GM12865 (cell line): ENCODE data around the gene PTTG1.
A peak's percentile ranks its signal among the peaks of the same experiment; 100 is the strongest.

Source experiments
- DNase-seq: peaks from one replicate; pipeline ENCODE4 v3.0.0; 2010; ENCODE audit warnings: low read depth
- H3K4me3 ChIP-seq: 2 replicates; pipeline ENCODE4 v1.5.1; 2011; ENCODE audit warnings: mild to moderate bottlenecking, low read depth, low read length, control low read depth
- TF ChIP-seq, protein P1 (sequence below): IDR thresholded peaks from 2 replicates; pipeline ENCODE4 v1.5.1; 2011; ENCODE audit warnings: low read length, control low read depth, low read depth, inconsistent platforms; ENCODE audit not compliant: insufficient read depth; ENCODE audit errors: missing control alignments

The PTTG1 gene

DNA sequence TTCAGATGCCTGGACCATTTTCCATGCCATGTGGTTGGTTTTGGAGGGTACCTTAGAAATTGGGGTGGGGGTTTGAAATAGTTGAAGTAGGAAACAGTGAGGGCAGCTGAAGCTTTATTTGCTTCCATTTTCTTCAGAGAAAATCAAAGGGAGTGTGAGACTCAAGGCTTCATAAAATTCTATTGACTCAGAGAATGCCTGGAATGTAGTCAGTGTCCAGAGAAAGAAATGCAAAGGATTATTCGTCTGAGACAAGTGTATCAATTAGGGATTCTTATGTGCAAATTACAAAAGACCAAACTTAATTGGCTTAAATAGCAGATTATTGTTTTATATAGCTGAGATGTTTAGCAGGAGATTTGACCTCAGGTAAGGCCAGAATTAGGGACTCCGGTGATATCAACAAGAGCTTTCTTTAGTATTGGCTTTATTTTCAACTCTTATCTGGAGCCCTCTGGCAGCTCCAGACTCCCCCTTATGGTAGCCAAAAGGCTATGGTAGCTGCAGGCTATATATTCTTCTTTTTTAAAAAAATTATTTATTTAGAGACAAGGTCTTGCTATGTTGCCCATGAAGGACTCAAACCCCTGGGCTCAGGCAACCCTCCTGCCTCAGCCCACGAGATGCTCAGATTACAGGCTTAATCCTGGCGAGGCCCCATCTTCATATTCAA is 38.9 kb downstream of the PTTG1 start:
- no peak for DNase-seq
- H3K4me3 ChIP-seq: no peak overlapping the region
- TF ChIP-seq, protein P1, sequence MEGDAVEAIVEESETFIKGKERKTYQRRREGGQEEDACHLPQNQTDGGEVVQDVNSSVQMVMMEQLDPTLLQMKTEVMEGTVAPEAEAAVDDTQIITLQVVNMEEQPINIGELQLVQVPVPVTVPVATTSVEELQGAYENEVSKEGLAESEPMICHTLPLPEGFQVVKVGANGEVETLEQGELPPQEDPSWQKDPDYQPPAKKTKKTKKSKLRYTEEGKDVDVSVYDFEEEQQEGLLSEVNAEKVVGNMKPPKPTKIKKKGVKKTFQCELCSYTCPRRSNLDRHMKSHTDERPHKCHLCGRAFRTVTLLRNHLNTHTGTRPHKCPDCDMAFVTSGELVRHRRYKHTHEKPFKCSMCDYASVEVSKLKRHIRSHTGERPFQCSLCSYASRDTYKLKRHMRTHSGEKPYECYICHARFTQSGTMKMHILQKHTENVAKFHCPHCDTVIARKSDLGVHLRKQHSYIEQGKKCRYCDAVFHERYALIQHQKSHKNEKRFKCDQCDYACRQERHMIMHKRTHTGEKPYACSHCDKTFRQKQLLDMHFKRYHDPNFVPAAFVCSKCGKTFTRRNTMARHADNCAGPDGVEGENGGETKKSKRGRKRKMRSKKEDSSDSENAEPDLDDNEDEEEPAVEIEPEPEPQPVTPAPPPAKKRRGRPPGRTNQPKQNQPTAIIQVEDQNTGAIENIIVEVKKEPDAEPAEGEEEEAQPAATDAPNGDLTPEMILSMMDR: peak; percentile 27

DNA sequence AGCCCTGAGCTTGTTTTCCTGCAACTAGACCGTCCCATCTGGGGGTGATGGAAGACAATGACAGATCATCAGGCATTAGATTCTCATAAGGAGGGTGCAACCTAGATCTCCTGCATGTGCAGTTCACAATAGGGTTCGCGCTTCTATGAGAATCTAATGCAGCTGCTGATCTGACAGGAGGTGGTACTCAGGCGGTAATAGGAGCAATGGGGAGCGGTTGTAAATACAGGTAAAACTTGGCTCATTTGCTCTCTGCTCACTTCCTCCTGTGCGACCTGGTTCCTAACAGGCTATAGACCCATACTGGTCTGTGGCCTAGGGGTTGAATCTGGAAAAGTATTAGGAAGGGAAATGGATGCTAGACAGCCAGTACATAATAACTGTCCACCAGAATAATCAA is 39.7 kb downstream of the PTTG1 start:
- no peak for DNase-seq
- no peak overlapping the region for H3K4me3 ChIP-seq
- TF ChIP-seq, protein P1: no peak

- no peak overlapping the region for H3K4me3 ChIP-seq
- TF ChIP-seq, protein P1: no peak
- peak; percentile 62 for DNase-seq
These were observed 40.5 kb downstream of the PTTG1 start for GRCh38 chr5:160462167-160462566.

- DNase-seq: no peak
- TF ChIP-seq, protein P1: no peak
- H3K4me3 ChIP-seq: no peak overlapping the region
These were observed 41.6 kb downstream of the PTTG1 start for GRCh38 chr5:160463227-160463626.

DNA sequence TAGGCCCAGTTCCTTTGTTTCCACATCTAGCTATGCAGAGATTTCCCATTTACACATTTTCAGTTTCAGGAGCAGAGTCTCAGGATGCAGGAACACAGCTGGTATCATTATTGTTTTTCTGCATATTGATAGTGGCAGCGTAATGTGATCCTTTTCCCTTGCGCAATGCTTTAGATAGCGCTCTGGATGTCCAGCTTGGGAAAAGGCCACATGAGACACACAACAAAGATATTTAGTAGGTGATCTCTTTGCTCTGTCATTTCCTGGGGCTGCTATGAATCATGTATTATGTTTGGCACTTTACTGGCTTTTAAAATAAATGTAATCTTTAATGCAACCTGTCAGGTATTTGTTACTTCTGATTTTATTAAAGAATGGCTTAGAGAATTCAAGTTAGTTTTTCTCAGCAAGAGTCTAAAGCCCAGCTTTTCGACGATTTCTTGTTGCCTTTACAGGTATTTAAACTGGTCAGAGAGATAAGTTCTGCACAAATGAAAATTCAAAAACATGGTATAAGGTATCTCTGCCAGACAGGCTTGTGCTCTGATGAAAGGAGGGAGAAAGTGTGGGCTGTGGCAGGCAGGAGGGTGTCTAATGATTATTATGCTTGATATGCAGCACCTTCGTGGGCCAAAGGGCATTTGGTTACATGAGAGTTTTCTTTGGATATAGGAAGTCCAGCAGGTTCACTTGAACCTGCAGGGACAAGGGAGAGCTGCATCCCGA is 42.2 kb downstream of the PTTG1 start:
- DNase-seq: no peak
- H3K4me3 ChIP-seq: no peak overlapping the region
- TF ChIP-seq, protein P1: no peak

DNA sequence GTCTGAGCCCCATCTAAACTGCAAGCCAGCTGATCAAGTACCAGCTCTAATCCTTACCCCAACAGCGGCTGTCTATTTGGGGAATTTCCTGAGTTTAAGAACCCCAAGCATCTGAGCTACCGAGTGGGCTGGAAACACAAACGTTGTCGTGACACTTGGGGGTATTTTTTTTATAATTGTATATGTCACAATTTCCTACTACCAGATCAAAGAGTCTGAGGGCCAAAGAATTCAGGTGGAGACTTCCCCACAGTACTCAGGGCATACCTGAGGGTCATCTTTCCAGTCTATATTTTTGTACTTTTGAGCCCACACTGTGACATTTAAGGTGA is 42.8 kb downstream of the PTTG1 start:
- no peak overlapping the region for H3K4me3 ChIP-seq
- no peak for DNase-seq
- TF ChIP-seq, protein P1: no peak
